Mesothelial cell of epicardium (in vitro differentiated cells): ENCODE results near the gene ELAVL3. TPM values are rescaled to one million over a fixed set of nuclear protein-coding genes. Genes with fewer than 3 reads are reported as not detected.

Source experiments
- DNase-seq, 2 experiments: peaks; one replicate each; pipeline ENCODE4 v3.0.0; 2021; ENCODE audit warnings: low spot score in 2 of 2; ENCODE audit not compliant: unreplicated experiment in 2 of 2
- H3K27ac Mint-ChIP-seq: 2 replicates; pipeline ENCODE4 v1.8.0; 2021; ENCODE audit warnings: mixed read lengths
- H3K27me3 Mint-ChIP-seq: 2 replicates; pipeline ENCODE4 v1.8.0; 2021; ENCODE audit warnings: low read depth, mixed read lengths
- H3K36me3 Mint-ChIP-seq: 2 replicates; pipeline ENCODE4 v1.8.0; 2021; ENCODE audit warnings: mixed read lengths
- H3K4me1 Mint-ChIP-seq: 2 replicates; pipeline ENCODE4 v1.8.0; 2021; ENCODE audit warnings: mixed read lengths
- H3K4me3 Mint-ChIP-seq: 2 replicates; pipeline ENCODE4 v1.8.0; 2021; ENCODE audit warnings: mild to moderate bottlenecking, moderate library complexity, mixed read lengths
- H3K9me3 Mint-ChIP-seq: 2 replicates; pipeline ENCODE4 v1.8.0; 2021; ENCODE audit warnings: mixed read lengths
- total RNA-seq: library from RNA; stranded (reverse); gene quantifications from 3 replicates; pipeline ENCODE4 v1.2.1, GENCODE V29; 2021
- TF ChIP-seq, protein P1 (sequence below): fragments of 200-600 bp; sonication (generic); IDR thresholded peaks from one replicate; pipeline ENCODE4 v1.5.0; 2021; ENCODE audit warnings: antibody characterized with exemption; ENCODE audit not compliant: unreplicated experiment

Gene ELAVL3
- 0.07 to 0.63 TPM in 2 of 3 replicates, not detected in the other for total RNA-seq

DNA sequence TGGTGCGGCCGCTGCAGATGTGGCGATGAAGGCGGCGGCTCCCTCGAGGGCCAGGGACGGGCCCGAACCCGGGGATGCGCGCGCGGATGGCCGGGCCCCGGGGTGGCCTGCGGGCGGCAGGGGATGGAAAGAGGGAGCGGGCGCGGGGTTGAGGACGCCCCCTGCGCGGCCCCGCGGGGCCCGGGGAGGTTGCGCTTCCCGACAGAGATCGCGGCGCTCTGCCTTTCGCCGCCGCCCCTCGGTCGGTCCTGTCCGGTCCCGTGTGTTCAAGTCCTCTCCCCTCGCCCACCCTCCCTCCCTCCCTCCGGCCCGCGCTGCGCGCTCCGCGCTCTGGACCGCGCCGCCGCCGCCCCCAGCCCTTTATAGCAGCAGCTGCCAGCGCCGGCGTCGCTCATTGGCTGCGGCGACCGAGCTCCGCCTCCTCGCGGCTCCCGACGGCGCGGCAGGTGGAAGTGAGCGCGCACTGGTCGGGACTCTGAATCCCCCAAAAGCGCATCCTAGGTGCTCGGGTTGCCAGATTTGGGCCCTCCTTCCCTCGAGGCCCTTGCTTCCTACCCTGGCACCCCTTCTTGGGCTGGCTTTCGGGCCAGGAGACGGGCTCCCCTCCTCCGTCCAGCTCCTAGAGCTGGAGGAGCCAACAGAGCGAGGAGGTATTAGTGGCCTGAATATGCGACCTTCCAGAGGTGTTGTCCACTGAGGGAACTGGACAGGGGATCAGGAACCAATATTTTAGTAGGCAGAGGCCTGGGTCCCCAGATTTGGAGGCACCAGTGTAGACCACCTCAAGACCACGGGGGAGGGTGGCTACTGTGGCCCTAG, at the start of gene ELAVL3:
Gene ELAVL3 (minus strand): TSS at position 332 of the 819 bp plus-strand sequence. CDS start 438 bp downstream, outside the sequence.
- H3K27me3 Mint-ChIP-seq, result peaks cover 62% of the 10 kb centered on the region

DNA sequence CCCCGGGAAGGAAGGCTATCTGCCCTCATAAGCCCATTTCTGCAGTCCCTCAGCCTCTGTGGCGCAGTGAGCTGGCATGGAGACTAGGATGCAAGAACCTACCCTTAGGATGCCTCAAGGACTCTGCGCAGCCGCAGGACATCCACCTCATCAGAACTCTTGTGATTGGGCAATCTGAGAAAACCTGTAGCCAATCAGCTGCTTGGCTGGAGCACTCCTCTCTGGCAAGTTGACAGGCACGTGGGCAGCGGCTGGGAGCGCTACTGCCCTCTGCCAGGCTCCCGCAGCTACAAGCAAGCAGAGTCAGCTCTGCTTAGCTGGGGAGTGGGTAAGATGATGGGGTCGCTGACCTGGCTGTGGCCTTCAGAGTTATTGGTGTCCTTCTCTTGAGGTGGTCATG, 49.6 kb upstream of the ELAVL3 start:
- H3K9me3 Mint-ChIP-seq, result no peaks in the 10 kb centered on the region
- TF ChIP-seq, protein P1, sequence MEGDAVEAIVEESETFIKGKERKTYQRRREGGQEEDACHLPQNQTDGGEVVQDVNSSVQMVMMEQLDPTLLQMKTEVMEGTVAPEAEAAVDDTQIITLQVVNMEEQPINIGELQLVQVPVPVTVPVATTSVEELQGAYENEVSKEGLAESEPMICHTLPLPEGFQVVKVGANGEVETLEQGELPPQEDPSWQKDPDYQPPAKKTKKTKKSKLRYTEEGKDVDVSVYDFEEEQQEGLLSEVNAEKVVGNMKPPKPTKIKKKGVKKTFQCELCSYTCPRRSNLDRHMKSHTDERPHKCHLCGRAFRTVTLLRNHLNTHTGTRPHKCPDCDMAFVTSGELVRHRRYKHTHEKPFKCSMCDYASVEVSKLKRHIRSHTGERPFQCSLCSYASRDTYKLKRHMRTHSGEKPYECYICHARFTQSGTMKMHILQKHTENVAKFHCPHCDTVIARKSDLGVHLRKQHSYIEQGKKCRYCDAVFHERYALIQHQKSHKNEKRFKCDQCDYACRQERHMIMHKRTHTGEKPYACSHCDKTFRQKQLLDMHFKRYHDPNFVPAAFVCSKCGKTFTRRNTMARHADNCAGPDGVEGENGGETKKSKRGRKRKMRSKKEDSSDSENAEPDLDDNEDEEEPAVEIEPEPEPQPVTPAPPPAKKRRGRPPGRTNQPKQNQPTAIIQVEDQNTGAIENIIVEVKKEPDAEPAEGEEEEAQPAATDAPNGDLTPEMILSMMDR, result no peak
- no peaks in the 10 kb centered on the region for H3K27me3 Mint-ChIP-seq
- peaks cover 10% of the 10 kb centered on the region for H3K4me1 Mint-ChIP-seq
- H3K36me3 Mint-ChIP-seq, result peaks cover 3% of the 10 kb centered on the region
- H3K4me3 Mint-ChIP-seq, result no peak overlapping the region
- DNase-seq, result no peak
- H3K27ac Mint-ChIP-seq, result no peak overlapping the region

More for the DNA sequence above, at the start of gene ELAVL3:
- peak within 1 kb of the TSS; percentile 43 for H3K4me3 Mint-ChIP-seq
- TF ChIP-seq, protein P1, result no peak
- DNase-seq, result no peak
- H3K4me1 Mint-ChIP-seq, result peaks cover 10% of the 10 kb centered on the region
- H3K9me3 Mint-ChIP-seq, result no peaks in the 10 kb centered on the region
- peaks cover 9% of the 10 kb centered on the region for H3K36me3 Mint-ChIP-seq
- H3K27ac Mint-ChIP-seq, result no peak within 1 kb of the TSS

DNA sequence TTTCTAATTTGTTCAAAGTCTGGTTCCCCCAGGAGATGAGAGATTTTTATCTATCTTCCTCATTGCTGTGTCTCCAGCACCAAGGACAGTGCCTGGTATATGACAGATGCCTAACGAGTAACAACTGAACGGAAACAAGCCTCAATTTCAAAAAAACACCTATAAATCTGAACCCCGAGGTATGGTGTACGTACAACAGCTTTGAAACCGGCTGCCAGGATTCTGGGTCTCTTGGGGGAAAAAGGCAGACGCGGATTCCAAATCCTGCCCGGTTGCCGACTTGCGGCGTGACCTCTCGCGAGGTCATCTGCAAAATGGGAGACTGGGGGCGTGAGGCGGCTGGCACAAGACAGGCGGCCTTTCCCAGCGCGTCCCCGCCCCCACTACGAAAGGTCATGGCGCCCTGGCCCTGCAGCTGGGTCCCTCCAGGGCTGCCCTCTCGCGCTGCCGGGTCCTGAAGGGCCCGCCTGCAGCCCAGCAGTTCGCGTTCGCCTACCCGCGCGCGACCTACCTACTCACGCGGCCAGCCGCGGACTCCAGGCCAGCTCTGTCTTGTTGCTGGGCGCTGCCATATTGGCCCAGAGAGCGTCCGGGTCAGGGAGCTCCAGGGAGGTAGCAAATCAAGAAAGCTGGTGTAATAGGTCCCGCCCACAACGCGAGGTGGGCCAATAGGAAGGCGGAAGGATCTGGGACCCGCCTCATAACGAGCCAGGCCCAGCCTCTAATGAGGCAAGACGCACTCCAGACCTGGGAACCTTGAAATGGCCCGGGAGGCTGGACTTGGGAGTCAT, 47.9 kb upstream of the ELAVL3 start, which contains the start of gene ECSIT:
Gene ECSIT (minus strand): TSS at position 584 of the 791 bp plus-strand sequence. CDS start 9,964 bp downstream, outside the sequence.
- peak; percentile 78 to 88 for DNase-seq
- Mint-ChIP-seq H3K4me3 (peak within 1 kb of the TSS; percentile 98), H3K4me1 (peaks cover 8% of the 10 kb centered on the region), H3K9me3 (no peaks in the 10 kb centered on the region), H3K27me3 (no peaks in the 10 kb centered on the region), H3K27ac (peak within 1 kb of the TSS; percentile 97), H3K36me3 (peaks cover 3% of the 10 kb centered on the region)
- TF ChIP-seq, protein P1, result no peak

DNA sequence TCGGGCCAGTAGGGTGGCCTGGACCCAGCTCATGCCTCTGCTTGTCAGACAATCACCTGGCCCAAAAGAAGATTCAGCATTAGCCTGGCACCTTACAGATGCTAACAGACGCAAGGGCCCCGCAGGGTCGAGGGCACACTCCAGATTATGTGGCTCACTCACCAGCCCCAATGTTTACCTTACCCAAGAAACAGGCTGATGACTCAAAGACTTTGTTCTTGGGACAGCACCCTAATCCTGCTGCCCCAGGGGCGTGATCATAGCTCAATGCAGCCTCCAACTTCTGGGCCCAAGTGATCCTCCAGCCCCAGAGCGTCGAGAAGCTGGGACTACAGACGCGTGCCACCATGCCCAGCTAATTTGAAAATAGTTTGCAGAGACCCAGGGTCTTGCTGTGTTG, 38.3 kb upstream of the ELAVL3 start:
- Mint-ChIP-seq H3K4me3 (no peak overlapping the region), H3K27me3 (no peaks in the 10 kb centered on the region), H3K9me3 (no peaks in the 10 kb centered on the region), H3K4me1 (no peaks in the 10 kb centered on the region), H3K36me3 (peaks cover 9% of the 10 kb centered on the region), H3K27ac (no peak overlapping the region)
- no peak for DNase-seq
- TF ChIP-seq, protein P1, result no peak

DNA sequence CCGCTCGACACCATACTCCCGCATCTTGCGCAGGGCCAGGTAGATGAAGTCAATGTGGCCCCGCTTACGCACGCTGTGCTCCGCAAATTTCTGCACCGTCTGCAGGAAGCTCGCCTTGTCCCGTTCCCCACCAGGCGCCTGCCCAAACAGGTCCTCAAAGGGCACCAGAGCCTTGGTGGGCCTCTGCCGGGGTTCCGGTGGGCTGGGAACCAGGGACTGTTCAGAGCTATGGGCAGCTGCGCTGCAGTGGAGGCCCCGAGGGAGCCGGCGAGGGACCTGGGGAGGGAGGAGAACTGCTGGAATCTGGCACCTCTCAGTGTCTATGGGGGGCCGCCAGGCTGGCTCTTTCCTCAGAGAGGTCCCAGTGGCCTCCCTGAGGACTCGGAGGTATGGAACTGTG, 33.1 kb upstream of the ELAVL3 start:
- Mint-ChIP-seq H3K27me3 (no peaks in the 10 kb centered on the region), H3K36me3 (peaks cover 12% of the 10 kb centered on the region), H3K27ac (no peak overlapping the region), H3K9me3 (no peaks in the 10 kb centered on the region), H3K4me3 (no peak overlapping the region), H3K4me1 (no peaks in the 10 kb centered on the region)
- TF ChIP-seq, protein P1, result no peak
- no peak for DNase-seq
